Stimulated activated CD4-positive, alpha-beta T cell treated with anti-CD3 and anti-CD28 coated beads, Interleukin-1b, Interleukin-23, amount 100 ng/mL, for 24 hours (primary cell): Measurements from ENCODE around the gene DGKD.

ENCODE experiments used
- DNase-seq, 4 experiments: peaks; one replicate each; pipeline ENCODE4 v3.0.0-alpha.2; 2020; ENCODE audit warnings: low read depth in 4 of 4, low spot score in 1 of 4

DGKD gene

GRCh38 chr2:233470839-233471238 lies 116.5 kb downstream of the DGKD start:
- DNase-seq, result no peak

- no peak for DNase-seq
Measured at GRCh38 chr2:233471291-233472035, 117.2 kb downstream of the DGKD start.

GRCh38 chr2:233473386-233473791 lies 119.1 kb downstream of the DGKD start:
- DNase-seq, result no peak

GRCh38 chr2:233473878-233474277 lies 119.6 kb downstream of the DGKD start:
- no peak for DNase-seq

GRCh38 chr2:233474308-233475160 lies 120.2 kb downstream of the DGKD start:
- no peak for DNase-seq

GRCh38 chr2:233476063-233476410 lies 121.7 kb downstream of the DGKD start:
- no peak for DNase-seq

- DNase-seq, result no peak
Measured at GRCh38 chr2:233476651-233477547, 122.6 kb downstream of the DGKD start.

- DNase-seq, result no peak
Measured at GRCh38 chr2:233477548-233478433, 123.5 kb downstream of the DGKD start.

- no peak for DNase-seq
Measured at GRCh38 chr2:233479616-233480489, 125.6 kb downstream of the DGKD start.

- no peak for DNase-seq
Measured at GRCh38 chr2:233480490-233481202, 126.4 kb downstream of the DGKD start.

- no peak for DNase-seq
Measured at GRCh38 chr2:233481368-233482142, 127.3 kb downstream of the DGKD start.

GRCh38 chr2:233482616-233483015 lies 128.3 kb downstream of the DGKD start:
- DNase-seq, result no peak

- DNase-seq, result no peak
Measured at GRCh38 chr2:233485726-233486125, 131.4 kb downstream of the DGKD start.

GRCh38 chr2:233486357-233486756 lies 132.1 kb downstream of the DGKD start:
- DNase-seq, result no peak

GRCh38 chr2:233486778-233487552 lies 132.7 kb downstream of the DGKD start:
- no peak for DNase-seq

- DNase-seq, result no peak
Measured at GRCh38 chr2:233487748-233488345, 133.6 kb downstream of the DGKD start.

- DNase-seq, result no peak
Measured at GRCh38 chr2:233489143-233489542, 134.8 kb downstream of the DGKD start.
